Measurements from ENCODE around the gene GSDME. TPM values are rescaled to one million over a fixed set of nuclear protein-coding genes. Genes with fewer than 3 reads are reported as not detected.

The GSDME gene
- polyA plus RNA-seq, 1 of the 3 experiments (the other 2 are of a cell fraction), result 109 TPM

DNA sequence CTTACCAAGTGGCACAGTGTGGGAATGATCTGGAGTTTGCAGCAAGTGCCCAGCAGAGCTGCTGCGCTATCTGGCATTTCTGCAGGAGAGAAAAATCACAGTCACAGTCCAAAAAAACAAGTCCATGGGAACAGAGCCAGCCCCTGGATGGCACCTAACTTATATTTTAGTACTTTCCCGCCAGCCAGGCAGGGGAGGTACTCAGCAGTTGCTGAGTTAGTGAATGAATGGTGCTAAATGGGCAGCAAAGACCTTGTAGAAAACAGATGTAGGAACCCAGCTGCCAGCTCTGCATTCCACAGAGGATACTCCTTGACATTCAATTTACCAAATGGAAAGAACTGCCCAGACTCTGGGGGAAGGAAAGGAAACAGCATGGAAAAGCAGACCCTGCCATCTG lies 54.5 kb downstream of the GSDME start:
- Histone ChIP-seq H3K27me3 (ENCODE audit: insufficient read depth) (no peaks in the 10 kb centered on the region), H3F3A (replicated peaks; ENCODE audit: insufficient read depth) (peaks cover 23% of the 10 kb centered on the region), H2AFZ (ENCODE audit: low read depth) (no peak overlapping the region), H3K9me2 (no peaks in the 10 kb centered on the region), H3K4me1 (ENCODE audit: control insufficient read depth in 1 of 2, insufficient read depth in 2 of 2, low read depth in 1 of 2, low read length in 1 of 2) (peaks cover 30 to 32% of the 10 kb centered on the region in 2 experiments), H3K4me3 (ENCODE audit: low read depth in 2 of 2, low read length in 1 of 2) (no peak overlapping the region), H3K79me2 (ENCODE audit: insufficient read depth) (no peaks in the 10 kb centered on the region), H3K4me2 (peak overlapping the region; percentile 55; the same call in 1 of the 2 replicates), H4K20me1 (ENCODE audit: insufficient read depth) (no peaks in the 10 kb centered on the region), H3K9me3 (no peaks in the 10 kb centered on the region), H3K27ac (ENCODE audit: low read depth in 2 of 2, low read length in 1 of 2) (peak overlapping the region; percentile 68 to 69; a peak in 2 of 4 replicates), H3K36me3 (replicated peaks in 1 of 2; ENCODE audit: control insufficient read depth in 1 of 2, insufficient read depth in 2 of 2, low read length in 1 of 2) (peaks cover 20 to 58% of the 10 kb centered on the region in 2 experiments), H3K9ac (no peak overlapping the region)
- ChIA-PET CTCF (interaction anchor here (1.0 to 2.4 kb wide), 4 partner anchors 14 to 126 kb away, joined by 4 to 8 read pairs (median 6); no protein-coding TSS in a partner anchor), POLR2A (no interaction called here)
- WGBS (ENCODE audit: low lambda C conversion rate), result 68% methylated on average over 2 of the region's 2 CpGs
- no peak for DNase-seq
- TF ChIP-seq, protein P1, sequence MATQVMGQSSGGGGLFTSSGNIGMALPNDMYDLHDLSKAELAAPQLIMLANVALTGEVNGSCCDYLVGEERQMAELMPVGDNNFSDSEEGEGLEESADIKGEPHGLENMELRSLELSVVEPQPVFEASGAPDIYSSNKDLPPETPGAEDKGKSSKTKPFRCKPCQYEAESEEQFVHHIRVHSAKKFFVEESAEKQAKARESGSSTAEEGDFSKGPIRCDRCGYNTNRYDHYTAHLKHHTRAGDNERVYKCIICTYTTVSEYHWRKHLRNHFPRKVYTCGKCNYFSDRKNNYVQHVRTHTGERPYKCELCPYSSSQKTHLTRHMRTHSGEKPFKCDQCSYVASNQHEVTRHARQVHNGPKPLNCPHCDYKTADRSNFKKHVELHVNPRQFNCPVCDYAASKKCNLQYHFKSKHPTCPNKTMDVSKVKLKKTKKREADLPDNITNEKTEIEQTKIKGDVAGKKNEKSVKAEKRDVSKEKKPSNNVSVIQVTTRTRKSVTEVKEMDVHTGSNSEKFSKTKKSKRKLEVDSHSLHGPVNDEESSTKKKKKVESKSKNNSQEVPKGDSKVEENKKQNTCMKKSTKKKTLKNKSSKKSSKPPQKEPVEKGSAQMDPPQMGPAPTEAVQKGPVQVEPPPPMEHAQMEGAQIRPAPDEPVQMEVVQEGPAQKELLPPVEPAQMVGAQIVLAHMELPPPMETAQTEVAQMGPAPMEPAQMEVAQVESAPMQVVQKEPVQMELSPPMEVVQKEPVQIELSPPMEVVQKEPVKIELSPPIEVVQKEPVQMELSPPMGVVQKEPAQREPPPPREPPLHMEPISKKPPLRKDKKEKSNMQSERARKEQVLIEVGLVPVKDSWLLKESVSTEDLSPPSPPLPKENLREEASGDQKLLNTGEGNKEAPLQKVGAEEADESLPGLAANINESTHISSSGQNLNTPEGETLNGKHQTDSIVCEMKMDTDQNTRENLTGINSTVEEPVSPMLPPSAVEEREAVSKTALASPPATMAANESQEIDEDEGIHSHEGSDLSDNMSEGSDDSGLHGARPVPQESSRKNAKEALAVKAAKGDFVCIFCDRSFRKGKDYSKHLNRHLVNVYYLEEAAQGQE (IDR thresholded peaks at IDR 0.05; ENCODE audit: low read depth, low read length), result no peak
- 0 out of 2 replicates have a peak, but pooled peaks have one; percentile 24 for TF ChIP-seq RCOR1 (IDR thresholded peaks at IDR 0.05; ENCODE audit: low read length)
- TF ChIP-seq GABPA (IDR thresholded peaks at IDR 0.05; ENCODE audit: low read depth), result no peak
- TF ChIP-seq RFX5 (IDR thresholded peaks at IDR 0.05; ENCODE audit: low read length), result no peak
- TF ChIP-seq, protein P2, sequence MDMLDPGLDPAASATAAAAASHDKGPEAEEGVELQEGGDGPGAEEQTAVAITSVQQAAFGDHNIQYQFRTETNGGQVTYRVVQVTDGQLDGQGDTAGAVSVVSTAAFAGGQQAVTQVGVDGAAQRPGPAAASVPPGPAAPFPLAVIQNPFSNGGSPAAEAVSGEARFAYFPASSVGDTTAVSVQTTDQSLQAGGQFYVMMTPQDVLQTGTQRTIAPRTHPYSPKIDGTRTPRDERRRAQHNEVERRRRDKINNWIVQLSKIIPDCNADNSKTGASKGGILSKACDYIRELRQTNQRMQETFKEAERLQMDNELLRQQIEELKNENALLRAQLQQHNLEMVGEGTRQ (IDR thresholded peaks at IDR 0.05; ENCODE audit: borderline replicate concordance, low read depth, low read length), result no peak
- TF ChIP-seq ELF1 (IDR thresholded peaks at IDR 0.05), result no peak
- TF ChIP-seq CHD2 (IDR thresholded peaks at IDR 0.05; ENCODE audit: low read length, partially characterized antibody), result no peak
- TF ChIP-seq GATA2 (CRISPR knock-in tag; IDR thresholded peaks at IDR 0.05), result no peak
- TF ChIP-seq EP300 (IDR thresholded peaks at IDR 0.05; ENCODE audit: borderline replicate concordance in 1 of 2, low read depth in 1 of 2, low read length in 1 of 2), result peak in 1 of 2 experiments; percentile 28; a peak in 1 of 4 replicates
- no peak for TF ChIP-seq TAF1 (IDR thresholded peaks at IDR 0.05; ENCODE audit: borderline replicate concordance, low read depth, low read length)
- TF ChIP-seq NFIC (IDR thresholded peaks at IDR 0.05; ENCODE audit: borderline replicate concordance), result peak; percentile 47; the same call in 1 of the 2 replicates
- TF ChIP-seq FOSL2 (IDR thresholded peaks at IDR 0.05; ENCODE audit: borderline replicate concordance, low read depth), result no peak
- TF ChIP-seq FOXM1 (IDR thresholded peaks at IDR 0.05; ENCODE audit: low read depth), result no peak
- TF ChIP-seq TEAD4 (IDR thresholded peaks at IDR 0.05; ENCODE audit: borderline replicate concordance, insufficient read depth), result no peak; the same call in 1 of the 2 replicates
- TF ChIP-seq FOXJ3 (CRISPR knock-in tag; IDR thresholded peaks at IDR 0.05), result no peak
- TF ChIP-seq SMC3 (IDR thresholded peaks at IDR 0.05; ENCODE audit: low read depth, low read length), result no peak
- TF ChIP-seq JUND (IDR thresholded peaks at IDR 0.05), result no peak
- TF ChIP-seq, protein P3, sequence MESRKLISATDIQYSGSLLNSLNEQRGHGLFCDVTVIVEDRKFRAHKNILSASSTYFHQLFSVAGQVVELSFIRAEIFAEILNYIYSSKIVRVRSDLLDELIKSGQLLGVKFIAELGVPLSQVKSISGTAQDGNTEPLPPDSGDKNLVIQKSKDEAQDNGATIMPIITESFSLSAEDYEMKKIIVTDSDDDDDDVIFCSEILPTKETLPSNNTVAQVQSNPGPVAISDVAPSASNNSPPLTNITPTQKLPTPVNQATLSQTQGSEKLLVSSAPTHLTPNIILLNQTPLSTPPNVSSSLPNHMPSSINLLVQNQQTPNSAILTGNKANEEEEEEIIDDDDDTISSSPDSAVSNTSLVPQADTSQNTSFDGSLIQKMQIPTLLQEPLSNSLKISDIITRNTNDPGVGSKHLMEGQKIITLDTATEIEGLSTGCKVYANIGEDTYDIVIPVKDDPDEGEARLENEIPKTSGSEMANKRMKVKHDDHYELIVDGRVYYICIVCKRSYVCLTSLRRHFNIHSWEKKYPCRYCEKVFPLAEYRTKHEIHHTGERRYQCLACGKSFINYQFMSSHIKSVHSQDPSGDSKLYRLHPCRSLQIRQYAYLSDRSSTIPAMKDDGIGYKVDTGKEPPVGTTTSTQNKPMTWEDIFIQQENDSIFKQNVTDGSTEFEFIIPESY (IDR thresholded peaks at IDR 0.05; ENCODE audit: borderline replicate concordance, low read depth), result no peak
- TF ChIP-seq, protein P4, sequence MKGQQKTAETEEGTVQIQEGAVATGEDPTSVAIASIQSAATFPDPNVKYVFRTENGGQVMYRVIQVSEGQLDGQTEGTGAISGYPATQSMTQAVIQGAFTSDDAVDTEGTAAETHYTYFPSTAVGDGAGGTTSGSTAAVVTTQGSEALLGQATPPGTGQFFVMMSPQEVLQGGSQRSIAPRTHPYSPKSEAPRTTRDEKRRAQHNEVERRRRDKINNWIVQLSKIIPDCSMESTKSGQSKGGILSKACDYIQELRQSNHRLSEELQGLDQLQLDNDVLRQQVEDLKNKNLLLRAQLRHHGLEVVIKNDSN (IDR thresholded peaks at IDR 0.05; ENCODE audit: borderline replicate concordance, low read depth), result no peak
- TF ChIP-seq RAD21 (IDR thresholded peaks at IDR 0.05; ENCODE audit: low read length), result no peak
- TF ChIP-seq, protein P5, sequence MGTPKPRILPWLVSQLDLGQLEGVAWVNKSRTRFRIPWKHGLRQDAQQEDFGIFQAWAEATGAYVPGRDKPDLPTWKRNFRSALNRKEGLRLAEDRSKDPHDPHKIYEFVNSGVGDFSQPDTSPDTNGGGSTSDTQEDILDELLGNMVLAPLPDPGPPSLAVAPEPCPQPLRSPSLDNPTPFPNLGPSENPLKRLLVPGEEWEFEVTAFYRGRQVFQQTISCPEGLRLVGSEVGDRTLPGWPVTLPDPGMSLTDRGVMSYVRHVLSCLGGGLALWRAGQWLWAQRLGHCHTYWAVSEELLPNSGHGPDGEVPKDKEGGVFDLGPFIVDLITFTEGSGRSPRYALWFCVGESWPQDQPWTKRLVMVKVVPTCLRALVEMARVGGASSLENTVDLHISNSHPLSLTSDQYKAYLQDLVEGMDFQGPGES (IDR thresholded peaks at IDR 0.05; ENCODE audit: low read depth, low read length), result no peak
- no peak for TF ChIP-seq MEF2A (IDR thresholded peaks at IDR 0.05; ENCODE audit: borderline replicate concordance, low read depth)
- TF ChIP-seq TCF12 (IDR thresholded peaks at IDR 0.05), result peak; percentile 81
- no peak for TF ChIP-seq EZH2phosphoT487 (IDR thresholded peaks at IDR 0.05; ENCODE audit: borderline replicate concordance, low read depth)
- TF ChIP-seq, protein P6, sequence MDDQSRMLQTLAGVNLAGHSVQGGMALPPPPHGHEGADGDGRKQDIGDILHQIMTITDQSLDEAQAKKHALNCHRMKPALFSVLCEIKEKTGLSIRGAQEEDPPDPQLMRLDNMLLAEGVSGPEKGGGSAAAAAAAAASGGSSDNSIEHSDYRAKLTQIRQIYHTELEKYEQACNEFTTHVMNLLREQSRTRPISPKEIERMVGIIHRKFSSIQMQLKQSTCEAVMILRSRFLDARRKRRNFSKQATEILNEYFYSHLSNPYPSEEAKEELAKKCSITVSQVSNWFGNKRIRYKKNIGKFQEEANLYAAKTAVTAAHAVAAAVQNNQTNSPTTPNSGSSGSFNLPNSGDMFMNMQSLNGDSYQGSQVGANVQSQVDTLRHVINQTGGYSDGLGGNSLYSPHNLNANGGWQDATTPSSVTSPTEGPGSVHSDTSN (IDR thresholded peaks at IDR 0.05), result peak; percentile 33
- TF ChIP-seq NRF1 (IDR thresholded peaks at IDR 0.05; ENCODE audit: low read depth, low read length), result no peak
